Cardiac muscle cell (in vitro differentiated cells and primary cell): ENCODE data around the gene MPZL2. TPM values are rescaled to one million over a fixed set of nuclear protein-coding genes. Genes with fewer than 3 reads are reported as not detected.

Experiments used
- DNase-seq, 2 donors: peaks; one replicate each; pipeline versions ENCODE4 v3.0.0 to v3.0.0-alpha.2; 2010 to 2017; ENCODE audit warnings: low read depth in 1 of 2, low spot score in 1 of 2
- H3K27ac ChIP-seq: fragments of 200-600 bp; sonication (generic); 2 replicates; pipeline ENCODE4 v1.5.1; 2016
- H3K27me3 ChIP-seq: fragments of 200-600 bp; sonication (generic); 2 replicates; pipeline ENCODE4 v1.6.0; 2016; ENCODE audit warnings: control low read depth
- H3K36me3 ChIP-seq: fragments of 200-600 bp; sonication (generic); 2 replicates; pipeline ENCODE4 v1.5.1; 2016; ENCODE audit warnings: control low read depth
- H3K4me1 ChIP-seq: fragments of 200-600 bp; sonication (generic); 2 replicates; pipeline ENCODE4 v1.8.1; 2017; ENCODE audit warnings: low read depth, mild to moderate bottlenecking, mixed run types
- H3K4me3 ChIP-seq: fragments of 200-600 bp; sonication (generic); 2 replicates; pipeline ENCODE4 v1.5.1; 2016; ENCODE audit warnings: mild to moderate bottlenecking
- H3K9me3 ChIP-seq: fragments of 200-600 bp; sonication (generic); 2 replicates; pipeline ENCODE4 v1.5.1; 2017; ENCODE audit warnings: low read depth, mild to moderate bottlenecking, control low read depth
- polyA plus RNA-seq: library from polyadenylated mRNA; unstranded; fragments of >200 nt; fragmentation: Nextera tagmentation; extraction: Ambion mirVana; gene quantifications from 2 replicates; pipeline ENCODE4 v1.2.1, GENCODE V29; 2016
- total RNA-seq: library from RNA; depleted of rRNA; stranded (reverse); fragments of >200 nt; gene quantifications from 2 replicates; pipeline ENCODE4 v1.2.3, GENCODE V29; 2016
- TF ChIP-seq, protein P1 (sequence below): IDR thresholded peaks from 2 replicates; pipeline ENCODE4 v1.5.1; 2012; ENCODE audit warnings: low read depth, mild to moderate bottlenecking, low read length

MPZL2 gene
- total and polyA plus RNA-seq, 2 experiments from 2014 or later = 0.13 TPM; not detected in 1

GRCh38 chr11:118207079-118207478 is 57.0 kb downstream of the MPZL2 start:
- Histone ChIP-seq H3K4me3 (no peak overlapping the region), H3K36me3 (no peaks in the 10 kb centered on the region), H3K4me1 (no peaks in the 10 kb centered on the region), H3K27me3 (peaks cover 39% of the 10 kb centered on the region), H3K27ac (no peak overlapping the region), H3K9me3 (no peaks in the 10 kb centered on the region)
- TF ChIP-seq, protein P1, sequence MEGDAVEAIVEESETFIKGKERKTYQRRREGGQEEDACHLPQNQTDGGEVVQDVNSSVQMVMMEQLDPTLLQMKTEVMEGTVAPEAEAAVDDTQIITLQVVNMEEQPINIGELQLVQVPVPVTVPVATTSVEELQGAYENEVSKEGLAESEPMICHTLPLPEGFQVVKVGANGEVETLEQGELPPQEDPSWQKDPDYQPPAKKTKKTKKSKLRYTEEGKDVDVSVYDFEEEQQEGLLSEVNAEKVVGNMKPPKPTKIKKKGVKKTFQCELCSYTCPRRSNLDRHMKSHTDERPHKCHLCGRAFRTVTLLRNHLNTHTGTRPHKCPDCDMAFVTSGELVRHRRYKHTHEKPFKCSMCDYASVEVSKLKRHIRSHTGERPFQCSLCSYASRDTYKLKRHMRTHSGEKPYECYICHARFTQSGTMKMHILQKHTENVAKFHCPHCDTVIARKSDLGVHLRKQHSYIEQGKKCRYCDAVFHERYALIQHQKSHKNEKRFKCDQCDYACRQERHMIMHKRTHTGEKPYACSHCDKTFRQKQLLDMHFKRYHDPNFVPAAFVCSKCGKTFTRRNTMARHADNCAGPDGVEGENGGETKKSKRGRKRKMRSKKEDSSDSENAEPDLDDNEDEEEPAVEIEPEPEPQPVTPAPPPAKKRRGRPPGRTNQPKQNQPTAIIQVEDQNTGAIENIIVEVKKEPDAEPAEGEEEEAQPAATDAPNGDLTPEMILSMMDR = no peak
- no peak for DNase-seq

DNA sequence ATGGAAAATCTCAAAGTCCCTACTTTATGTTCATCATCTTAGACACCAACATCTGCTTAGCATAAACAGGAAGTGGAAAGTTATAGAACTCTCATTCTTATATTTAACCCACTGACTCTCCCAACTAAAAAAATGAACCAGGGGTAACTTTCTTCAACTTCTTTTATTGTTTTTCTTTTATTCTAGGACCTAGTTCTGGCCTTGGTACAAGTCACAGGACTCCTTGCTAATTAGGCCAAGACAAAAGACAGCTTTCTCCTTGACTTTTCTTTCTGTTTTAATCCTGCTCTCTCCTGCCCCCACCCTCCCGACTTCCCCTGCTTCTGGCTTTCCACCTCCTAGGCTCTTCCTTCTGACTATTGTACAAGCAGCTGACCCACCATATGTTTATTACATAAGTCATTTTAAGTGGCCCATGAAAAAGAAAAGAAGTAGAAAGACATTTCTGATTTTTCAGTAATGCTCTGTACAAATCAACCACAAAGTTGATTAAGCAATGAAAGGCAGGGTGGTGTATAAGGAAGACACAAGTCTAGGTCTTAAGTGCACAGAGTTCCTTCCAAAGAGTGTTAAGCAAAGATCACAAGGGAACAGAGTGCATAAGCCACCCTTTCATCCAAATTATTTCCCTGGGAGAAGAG is 57.6 kb downstream of the MPZL2 start:
- Histone ChIP-seq H3K36me3 (no peaks in the 10 kb centered on the region), H3K4me3 (no peak overlapping the region), H3K4me1 (no peaks in the 10 kb centered on the region), H3K27ac (no peak overlapping the region), H3K27me3 (peaks cover 39% of the 10 kb centered on the region), H3K9me3 (no peaks in the 10 kb centered on the region)
- TF ChIP-seq, protein P1 = no peak
- DNase-seq = peak in 1 of 2 donors; percentile 5

- DNase-seq = no peak
Observed at GRCh38 chr11:118205606-118206378, 58.3 kb downstream of the MPZL2 start.

More at GRCh38 chr11:118205606-118206378, 58.3 kb downstream of the MPZL2 start:
- Histone ChIP-seq H3K27me3 (peaks cover 39% of the 10 kb centered on the region), H3K9me3 (no peaks in the 10 kb centered on the region), H3K4me3 (no peak overlapping the region), H3K27ac (no peak overlapping the region), H3K36me3 (no peaks in the 10 kb centered on the region), H3K4me1 (no peaks in the 10 kb centered on the region)
- TF ChIP-seq, protein P1 = no peak

Other genes starting within 250 kb of the MPZL2 start
- gene TMPRSS4, start 187.2 kb downstream of the MPZL2 start, total RNA-seq = not detected in 2 replicates
- not detected in 2 replicates for gene TMPRSS4, start 187.2 kb downstream of the MPZL2 start, polyA plus RNA-seq
- gene SMIM35, start 177.3 kb downstream of the MPZL2 start, total RNA-seq = not detected in 2 replicates
- gene SMIM35, start 177.3 kb downstream of the MPZL2 start, polyA plus RNA-seq = not detected in 2 replicates
- gene SCN4B, start 111.5 kb downstream of the MPZL2 start, total RNA-seq = 0.11 and 0.21 TPM in 2 replicates
- gene SCN4B, start 111.5 kb downstream of the MPZL2 start, polyA plus RNA-seq = 0.39 TPM in 1 of 2 replicates, not detected in the other
- 1.5 and 2.5 TPM in 2 replicates for gene SCN2B, start 87.7 kb downstream of the MPZL2 start, total RNA-seq
- gene SCN2B, start 87.7 kb downstream of the MPZL2 start, polyA plus RNA-seq = 0.87 and 2.2 TPM in 2 replicates
- not detected in 2 replicates for gene JAML, start 39.3 kb downstream of the MPZL2 start, total RNA-seq
- not detected in 2 replicates for gene JAML, start 39.3 kb downstream of the MPZL2 start, polyA plus RNA-seq
- 0.12 and 0.49 TPM in 2 replicates for gene MPZL3, start 11.9 kb downstream of the MPZL2 start, total RNA-seq
- gene MPZL3, start 11.9 kb downstream of the MPZL2 start, polyA plus RNA-seq = 0.07 TPM in 1 of 2 replicates, not detected in the other
- gene CD3E, start 40.4 kb upstream of the MPZL2 start, total RNA-seq = not detected in 2 replicates
- not detected in 2 replicates for gene CD3E, start 40.4 kb upstream of the MPZL2 start, polyA plus RNA-seq
- gene CD3D, start 78.4 kb upstream of the MPZL2 start, total RNA-seq = not detected in 2 replicates
- gene CD3D, start 78.4 kb upstream of the MPZL2 start, polyA plus RNA-seq = not detected in 2 replicates
- gene CD3G, start 80.0 kb upstream of the MPZL2 start, total RNA-seq = not detected in 2 replicates
- gene CD3G, start 80.0 kb upstream of the MPZL2 start, polyA plus RNA-seq = not detected in 2 replicates
- 23.6 and 25.9 TPM in 2 replicates for gene UBE4A, start 95.3 kb upstream of the MPZL2 start, total RNA-seq
- gene UBE4A, start 95.3 kb upstream of the MPZL2 start, polyA plus RNA-seq = 17.4 and 26.6 TPM in 2 replicates
- gene ATP5MG, start 137.3 kb upstream of the MPZL2 start, total RNA-seq = 65.3 and 90.5 TPM in 2 replicates
- gene ATP5MG, start 137.3 kb upstream of the MPZL2 start, polyA plus RNA-seq = 734 and 884 TPM in 2 replicates
- gene KMT2A, start 172.2 kb upstream of the MPZL2 start, total RNA-seq = 23.4 and 48.2 TPM in 2 replicates
- gene KMT2A, start 172.2 kb upstream of the MPZL2 start, polyA plus RNA-seq = 28.0 and 31.6 TPM in 2 replicates